DOHH2 (cell line): ENCODE measurements around the gene PLEKHN1.

Experiments
- H3F3A ChIP-seq: fragments of 200-600 bp; sonication (generic), shearing (Covaris generic); 2 replicates; pipeline ENCODE4 v1.6.0; 2016; ENCODE audit warnings: antibody characterized with exemption, mild to moderate bottlenecking; ENCODE audit not compliant: control insufficient read depth, insufficient read depth
- H3K27ac ChIP-seq: fragments of 200-600 bp; sonication (generic); 2 replicates; pipeline ENCODE4 v1.5.1; 2014; ENCODE audit warnings: low read depth, mild to moderate bottlenecking, low read length, moderate library complexity
- H3K27me3 ChIP-seq: fragments of 200-600 bp; sonication (generic); 2 replicates; pipeline ENCODE4 v1.6.1; 2014; ENCODE audit warnings: mild to moderate bottlenecking, low read length, mixed read lengths; ENCODE audit not compliant: control insufficient read depth
- H3K36me3 ChIP-seq: fragments of 200-600 bp; sonication (generic); 2 replicates; pipeline ENCODE4 v1.6.1; 2014; ENCODE audit warnings: mild to moderate bottlenecking, low read length, moderate library complexity, mixed read lengths; ENCODE audit not compliant: control insufficient read depth
- H3K4me1 ChIP-seq: fragments of 200-600 bp; sonication (generic); 2 replicates; pipeline ENCODE4 v1.6.1; 2014; ENCODE audit warnings: mild to moderate bottlenecking, low read length, mixed read lengths; ENCODE audit not compliant: control insufficient read depth
- H3K4me2 ChIP-seq: fragments of 200-600 bp; sonication (generic); 2 replicates; pipeline ENCODE4 v1.6.0; 2014; ENCODE audit warnings: mild to moderate bottlenecking, low read length, moderate library complexity
- H3K4me3 ChIP-seq: fragments of 200-600 bp; sonication (generic); 2 replicates; pipeline ENCODE4 v1.5.1; 2014; ENCODE audit warnings: mild to moderate bottlenecking, low read length, mixed read lengths
- H3K79me2 ChIP-seq: fragments of 200-600 bp; sonication (generic); 2 replicates; pipeline ENCODE4 v1.6.1; 2014; ENCODE audit warnings: mild to moderate bottlenecking, low read length, mixed read lengths; ENCODE audit not compliant: control insufficient read depth
- H3K9me2 ChIP-seq: fragments of 200-600 bp; sonication (generic); replicated peaks from 2 replicates; pipeline ENCODE4 v1.6.1; 2014; ENCODE audit warnings: mild to moderate bottlenecking, low read length, mixed read lengths; ENCODE audit not compliant: control insufficient read depth
- H3K9me3 ChIP-seq: fragments of 200-600 bp; sonication (generic); 2 replicates; pipeline ENCODE4 v1.6.1; 2014; ENCODE audit warnings: antibody characterized with exemption, low read length, mixed read lengths; ENCODE audit not compliant: control insufficient read depth, insufficient read depth
- H4K20me1 ChIP-seq: fragments of 200-600 bp; sonication (generic); 2 replicates; pipeline ENCODE4 v1.6.0; 2014; ENCODE audit warnings: low read depth, mild to moderate bottlenecking, antibody characterized with exemption, low read length, moderate library complexity; ENCODE audit not compliant: control insufficient read depth, insufficient read depth
- EZH2phosphoT487 ChIP-seq: fragments of 200-600 bp; sonication (generic); IDR thresholded peaks from 2 replicates; pipeline ENCODE4 v1.6.1; 2017; ENCODE audit warnings: borderline replicate concordance, mild to moderate bottlenecking, antibody characterized with exemption, low read length, moderate library complexity, mixed read lengths
- TF ChIP-seq, protein P1 (sequence below): fragments of 200-600 bp; sonication (generic); IDR thresholded peaks from one replicate; pipeline ENCODE4 v1.5.1; 2014; ENCODE audit warnings: antibody characterized with exemption, mild to moderate bottlenecking, low read depth, low read length; ENCODE audit not compliant: poor library complexity, severe bottlenecking

Gene PLEKHN1

DNA sequence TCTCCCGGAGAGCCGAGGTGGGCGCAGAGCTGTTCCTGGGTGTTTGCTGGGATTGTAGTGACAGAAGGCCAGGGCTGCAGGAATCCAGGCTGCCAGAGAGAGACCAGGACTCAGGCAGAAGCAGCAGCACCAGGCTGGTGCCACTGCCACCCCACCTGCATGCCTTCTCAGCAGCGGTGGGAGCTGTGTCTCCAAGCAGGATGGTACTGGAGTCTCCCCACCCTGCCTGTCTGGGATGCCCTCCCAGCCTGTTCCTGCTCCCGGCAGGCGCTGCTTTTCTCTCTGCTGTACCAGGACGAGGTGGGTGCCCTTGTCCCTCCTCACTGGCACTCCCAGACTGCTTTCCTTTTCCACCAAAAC, 38.1 kb downstream of the PLEKHN1 start:
- TF ChIP-seq, protein P1, sequence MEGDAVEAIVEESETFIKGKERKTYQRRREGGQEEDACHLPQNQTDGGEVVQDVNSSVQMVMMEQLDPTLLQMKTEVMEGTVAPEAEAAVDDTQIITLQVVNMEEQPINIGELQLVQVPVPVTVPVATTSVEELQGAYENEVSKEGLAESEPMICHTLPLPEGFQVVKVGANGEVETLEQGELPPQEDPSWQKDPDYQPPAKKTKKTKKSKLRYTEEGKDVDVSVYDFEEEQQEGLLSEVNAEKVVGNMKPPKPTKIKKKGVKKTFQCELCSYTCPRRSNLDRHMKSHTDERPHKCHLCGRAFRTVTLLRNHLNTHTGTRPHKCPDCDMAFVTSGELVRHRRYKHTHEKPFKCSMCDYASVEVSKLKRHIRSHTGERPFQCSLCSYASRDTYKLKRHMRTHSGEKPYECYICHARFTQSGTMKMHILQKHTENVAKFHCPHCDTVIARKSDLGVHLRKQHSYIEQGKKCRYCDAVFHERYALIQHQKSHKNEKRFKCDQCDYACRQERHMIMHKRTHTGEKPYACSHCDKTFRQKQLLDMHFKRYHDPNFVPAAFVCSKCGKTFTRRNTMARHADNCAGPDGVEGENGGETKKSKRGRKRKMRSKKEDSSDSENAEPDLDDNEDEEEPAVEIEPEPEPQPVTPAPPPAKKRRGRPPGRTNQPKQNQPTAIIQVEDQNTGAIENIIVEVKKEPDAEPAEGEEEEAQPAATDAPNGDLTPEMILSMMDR = no peak
- no peak for TF ChIP-seq EZH2phosphoT487
- Histone ChIP-seq H3K27me3 (peaks cover 26% of the 10 kb centered on the region), H4K20me1 (no peaks in the 10 kb centered on the region), H3K4me2 (no peak overlapping the region), H3K79me2 (no peaks in the 10 kb centered on the region), H3K4me3 (no peak overlapping the region), H3K9me2 (no peaks in the 10 kb centered on the region), H3K4me1 (peaks cover 3% of the 10 kb centered on the region; the same call in 1 of the 2 replicates), H3K9me3 (no peaks in the 10 kb centered on the region), H3F3A (no peaks in the 10 kb centered on the region), H3K36me3 (no peaks in the 10 kb centered on the region), H3K27ac (no peak overlapping the region)

DNA sequence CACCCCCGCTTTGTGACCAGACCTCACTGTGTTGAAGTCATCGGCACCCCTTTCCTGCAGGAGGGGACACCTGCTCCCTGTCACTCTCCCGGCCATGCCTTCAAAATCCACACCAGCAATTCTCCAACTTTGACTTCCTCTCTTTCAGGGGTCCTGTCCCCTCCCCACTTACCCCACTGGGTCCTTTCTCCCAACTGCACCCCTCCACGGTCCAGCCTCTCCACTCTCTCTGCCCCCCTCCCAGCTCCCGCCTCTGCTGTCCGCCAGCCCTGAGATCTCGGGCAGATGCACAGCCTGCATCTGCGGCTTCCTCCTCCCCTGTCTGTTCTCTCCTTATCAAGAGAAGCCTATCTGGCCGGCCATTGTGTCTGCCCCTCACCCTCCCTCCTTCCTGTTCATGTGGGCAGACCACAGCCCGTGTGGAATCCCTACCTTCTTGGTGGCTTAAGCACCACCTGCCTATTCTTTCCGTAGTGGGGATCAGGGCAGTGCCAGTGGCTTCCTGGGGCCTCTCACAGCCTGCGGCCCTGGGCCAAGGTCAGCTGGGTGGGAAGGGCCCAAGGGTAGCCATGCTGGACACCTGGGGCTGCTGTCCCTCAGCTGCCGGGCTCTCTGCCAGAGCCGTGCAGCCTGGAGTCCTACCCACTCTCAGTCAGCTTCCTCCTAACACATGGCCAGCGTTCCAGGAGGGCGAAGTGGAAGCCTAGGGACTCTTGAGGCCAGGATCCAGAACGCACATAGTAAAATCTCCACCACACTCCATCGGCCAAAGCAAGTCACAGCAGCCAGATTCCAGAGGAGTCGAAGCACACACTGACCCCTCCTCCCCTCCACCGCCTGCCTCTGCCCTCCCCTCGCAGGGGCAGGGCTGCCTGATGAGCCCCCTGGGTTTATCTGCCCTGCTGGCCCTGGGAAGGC, 38.8 kb downstream of the PLEKHN1 start:
- no peaks in the 10 kb centered on the region for H3F3A ChIP-seq
- TF ChIP-seq, protein P1 = no peak
- no peak for TF ChIP-seq EZH2phosphoT487
- no peaks in the 10 kb centered on the region for H4K20me1 ChIP-seq
- no peaks in the 10 kb centered on the region for H3K79me2 ChIP-seq
- peaks cover 3% of the 10 kb centered on the region; the same call in 1 of the 2 replicates for H3K4me1 ChIP-seq
- no peaks in the 10 kb centered on the region for H3K9me2 ChIP-seq
- H3K9me3 ChIP-seq = no peaks in the 10 kb centered on the region
- peaks cover 26% of the 10 kb centered on the region for H3K27me3 ChIP-seq
- no peaks in the 10 kb centered on the region for H3K36me3 ChIP-seq
- H3K27ac ChIP-seq = no peak overlapping the region
- H3K4me2 ChIP-seq = no peak overlapping the region
- H3K4me3 ChIP-seq = no peak overlapping the region

DNA sequence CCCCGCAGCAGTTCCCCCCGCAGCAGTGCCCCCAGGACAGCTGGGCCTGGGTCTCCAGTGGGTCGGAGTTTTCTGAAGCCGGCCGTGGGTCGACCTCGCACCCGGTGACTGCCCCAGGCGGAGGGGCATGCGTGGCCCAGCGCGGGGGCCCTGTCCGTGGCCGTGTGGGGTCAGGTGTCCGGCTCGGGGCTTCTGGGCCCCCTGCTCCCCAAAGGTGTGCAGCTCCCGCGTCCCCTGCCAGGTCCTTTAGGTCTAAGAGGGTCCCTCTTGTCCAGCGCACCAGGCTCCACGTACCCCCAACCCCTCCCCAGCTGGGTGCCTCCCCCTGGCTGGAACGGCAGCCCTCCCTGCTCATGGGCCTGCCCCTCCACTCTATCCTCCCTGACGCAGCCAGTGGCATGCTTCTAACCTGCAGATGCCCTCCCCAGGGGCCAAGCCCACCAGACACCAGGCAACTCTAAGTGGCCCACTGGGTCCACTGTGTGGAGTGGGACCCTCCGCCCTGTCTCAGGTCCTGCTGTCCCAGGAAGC, 39.6 kb downstream of the PLEKHN1 start:
- H3K27ac ChIP-seq = no peak overlapping the region

More for the DNA sequence above, 39.6 kb downstream of the PLEKHN1 start:
- no peaks in the 10 kb centered on the region for H3K79me2 ChIP-seq
- no peaks in the 10 kb centered on the region for H3K36me3 ChIP-seq
- TF ChIP-seq, protein P1 = no peak
- no peak for TF ChIP-seq EZH2phosphoT487
- H3K4me3 ChIP-seq = no peak overlapping the region
- H3K9me3 ChIP-seq = no peaks in the 10 kb centered on the region
- peaks cover 3% of the 10 kb centered on the region; the same call in 1 of the 2 replicates for H3K4me1 ChIP-seq
- no peaks in the 10 kb centered on the region for H3K9me2 ChIP-seq
- peaks cover 26% of the 10 kb centered on the region for H3K27me3 ChIP-seq
- no peaks in the 10 kb centered on the region for H4K20me1 ChIP-seq
- H3F3A ChIP-seq = no peaks in the 10 kb centered on the region
- no peak overlapping the region for H3K4me2 ChIP-seq
